HG02610 (cell line): ENCODE results near the gene KIAA2012.
"Not testable (repeated sequence)": the region's sequence is repeated elsewhere in the genome, so short reads cannot be mapped to it uniquely, and the experiment has no call there.

Experiments
- ATAC-seq: cut with Tn5 transposase; IDR thresholded peaks from one replicate; pipeline ENCODE4 v1.9.1; 2021; ENCODE audit warnings: mild to moderate bottlenecking, moderate library complexity; ENCODE audit not compliant: unreplicated experiment

KIAA2012 gene

DNA sequence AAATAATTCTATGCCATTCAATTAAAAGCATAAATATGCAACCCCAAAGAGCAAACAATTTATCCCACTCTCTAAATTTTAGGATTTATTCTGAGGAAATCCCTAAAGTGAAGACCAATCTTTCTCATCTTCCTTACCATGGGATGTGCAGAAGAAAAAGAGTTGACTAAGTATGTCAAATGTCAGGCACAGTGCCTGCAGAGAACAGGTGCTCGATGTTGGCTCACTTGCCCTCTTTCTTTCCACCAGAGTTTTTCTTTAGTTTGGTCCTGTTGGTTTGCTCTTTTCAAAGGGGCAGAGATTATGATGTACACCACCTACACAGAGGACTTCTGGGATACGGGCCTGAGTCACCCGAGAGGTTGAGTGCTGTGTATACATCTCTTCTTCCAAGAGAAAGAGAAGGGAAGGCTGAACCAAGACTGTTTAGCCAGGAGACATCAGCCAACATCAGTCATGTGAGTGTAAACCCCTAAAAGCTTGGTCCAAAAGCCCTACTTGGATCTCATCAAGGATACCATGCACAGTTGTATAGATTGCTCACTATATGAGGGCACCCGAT, 113.7 kb downstream of the KIAA2012 start:
- no peak for ATAC-seq

DNA sequence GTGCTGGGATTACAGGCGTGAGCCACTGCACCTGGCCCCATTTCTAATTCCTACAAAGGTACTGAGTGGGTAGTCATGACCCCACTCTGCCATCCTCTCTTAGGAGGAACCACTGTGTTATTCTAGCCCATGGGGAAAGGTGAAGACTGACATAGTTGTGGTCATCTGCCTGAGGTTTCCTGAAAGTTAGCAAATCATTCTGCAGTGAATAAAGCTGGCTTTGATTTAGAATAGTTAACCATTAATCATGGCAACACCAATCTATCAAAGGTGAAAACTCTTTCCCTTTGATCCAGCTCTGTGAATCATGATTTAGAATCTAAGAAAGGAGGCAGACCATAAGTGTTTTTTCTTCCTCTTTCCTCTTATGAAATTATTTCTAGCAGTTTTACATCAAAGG, 114.5 kb downstream of the KIAA2012 start:
- ATAC-seq: no peak

DNA sequence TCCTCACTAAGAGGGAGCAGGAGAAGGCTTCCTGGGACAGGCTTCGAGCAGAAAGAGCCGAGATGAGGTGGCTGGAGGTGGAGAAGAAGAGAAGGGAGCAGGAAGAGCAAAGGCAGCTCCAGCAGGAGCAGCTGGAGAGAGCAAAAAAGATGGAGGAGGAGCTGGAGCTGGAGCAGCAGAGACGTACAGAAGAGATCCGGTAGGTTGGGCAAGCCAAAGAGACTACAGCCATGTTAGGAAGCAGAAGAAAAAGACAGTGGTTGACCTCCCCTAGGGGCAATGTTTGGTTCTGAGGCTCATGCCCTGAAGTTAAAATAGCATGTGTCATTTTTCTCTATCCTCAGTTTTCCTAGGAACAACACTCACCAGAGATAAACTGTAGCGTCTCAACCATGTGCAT, 120.2 kb downstream of the KIAA2012 start:
- ATAC-seq: no peak

DNA sequence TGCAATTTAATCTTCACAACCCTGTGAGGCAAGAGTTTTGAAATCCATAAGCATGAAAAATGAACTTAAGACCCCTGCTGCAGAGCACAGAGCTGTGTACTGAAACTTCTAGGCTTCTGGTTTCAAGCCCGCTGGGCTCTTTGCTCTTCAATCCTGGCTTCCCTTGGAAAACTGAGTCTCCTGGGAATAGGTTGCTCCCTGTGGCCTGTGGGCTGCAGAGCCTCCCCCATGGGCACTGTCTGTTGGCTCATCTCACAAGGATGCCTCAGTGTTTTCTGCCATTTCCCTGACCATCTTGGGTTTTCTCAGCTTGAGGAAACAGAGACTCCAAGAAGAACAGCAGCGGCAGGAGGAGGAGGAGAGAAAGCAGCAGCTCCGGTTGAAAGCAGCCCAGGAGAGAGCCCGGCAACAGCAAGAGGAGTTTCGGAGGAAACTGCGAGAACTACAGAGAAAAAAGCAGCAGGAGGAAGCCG, 120.9 kb downstream of the KIAA2012 start:
- ATAC-seq: no peak

DNA sequence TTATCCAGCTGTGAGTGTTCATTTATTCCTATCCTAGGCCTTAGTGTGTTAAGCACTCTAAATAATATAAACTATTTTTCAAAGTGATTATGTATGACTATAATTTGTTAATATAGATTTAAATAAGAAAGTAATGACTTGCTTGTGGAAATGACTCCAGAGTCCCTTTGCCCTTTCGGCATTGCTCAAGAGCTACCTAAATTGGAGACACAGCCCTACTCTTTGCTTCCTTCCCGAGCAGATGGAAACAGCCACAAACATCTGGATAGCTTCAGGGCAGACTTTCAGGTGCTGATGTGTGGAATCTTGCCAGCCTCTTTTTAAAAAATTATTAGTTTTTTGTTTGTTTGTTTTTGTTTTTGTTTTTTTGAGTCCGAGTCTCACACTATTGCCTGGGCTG, 121.4 kb downstream of the KIAA2012 start:
- ATAC-seq: no peak

DNA sequence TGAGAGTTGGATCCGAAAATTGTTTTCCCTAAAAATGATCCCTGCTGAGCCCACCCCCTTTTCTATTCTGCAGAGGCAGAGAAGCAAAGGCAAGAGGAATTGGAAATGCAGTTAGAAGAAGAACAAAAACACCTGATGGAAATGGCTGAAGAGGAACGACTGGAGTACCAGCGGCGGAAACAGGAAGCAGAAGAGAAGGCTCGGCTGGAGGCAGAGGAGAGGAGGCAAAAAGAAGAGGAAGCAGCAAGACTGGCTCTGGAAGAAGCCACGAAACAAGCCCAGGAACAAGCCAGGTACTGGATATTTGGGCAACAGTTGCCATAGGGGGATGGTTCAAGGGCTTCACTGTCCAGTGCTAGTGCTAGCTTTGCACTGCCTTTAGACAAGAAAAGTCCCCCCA, 123.7 kb downstream of the KIAA2012 start:
- ATAC-seq: no peak

DNA sequence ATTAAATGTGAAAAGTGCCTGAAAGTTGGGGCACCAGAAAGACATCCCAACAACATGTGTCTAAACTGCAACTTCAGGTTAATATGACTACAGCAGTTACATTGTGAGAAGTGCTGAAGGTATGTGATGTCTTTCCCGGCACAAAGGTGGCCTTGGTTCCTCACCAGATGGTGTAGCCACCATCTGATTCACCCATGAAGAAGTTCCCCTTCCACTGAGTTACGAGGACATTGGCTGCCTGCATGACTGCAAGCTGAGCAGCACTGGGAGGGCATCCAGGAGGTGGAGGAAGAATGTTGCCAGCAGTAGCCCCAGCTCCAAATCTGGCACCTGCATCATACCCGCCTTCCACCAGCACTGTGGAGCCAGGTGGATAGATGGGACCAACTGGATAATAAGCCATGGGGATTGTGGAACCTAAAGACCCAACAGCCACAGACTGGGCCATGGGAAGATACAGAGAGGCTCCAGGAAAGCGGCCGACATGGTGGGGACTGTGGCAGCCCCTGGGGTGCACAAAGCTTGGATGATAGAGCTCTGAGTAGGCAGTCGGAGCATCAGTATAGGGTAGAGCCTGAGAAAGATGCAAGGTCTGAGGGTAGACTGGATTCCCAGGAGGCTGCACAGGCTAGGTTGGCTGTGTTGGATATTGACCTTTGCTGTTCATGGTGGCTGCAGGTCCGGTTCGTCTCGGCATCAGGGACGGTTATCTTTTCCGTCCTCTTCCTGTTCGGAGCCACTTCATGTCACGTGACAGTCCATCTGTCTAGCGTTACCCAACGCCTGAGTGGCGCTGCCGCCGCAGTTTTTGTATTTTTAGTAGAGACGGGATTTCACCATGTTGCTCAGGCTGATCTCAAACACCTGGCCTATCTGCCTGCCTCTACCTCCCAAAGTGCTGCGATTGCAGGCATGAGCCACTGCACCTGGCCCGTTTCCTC, 128.4 kb downstream of the KIAA2012 start:
- ATAC-seq: no peak

DNA sequence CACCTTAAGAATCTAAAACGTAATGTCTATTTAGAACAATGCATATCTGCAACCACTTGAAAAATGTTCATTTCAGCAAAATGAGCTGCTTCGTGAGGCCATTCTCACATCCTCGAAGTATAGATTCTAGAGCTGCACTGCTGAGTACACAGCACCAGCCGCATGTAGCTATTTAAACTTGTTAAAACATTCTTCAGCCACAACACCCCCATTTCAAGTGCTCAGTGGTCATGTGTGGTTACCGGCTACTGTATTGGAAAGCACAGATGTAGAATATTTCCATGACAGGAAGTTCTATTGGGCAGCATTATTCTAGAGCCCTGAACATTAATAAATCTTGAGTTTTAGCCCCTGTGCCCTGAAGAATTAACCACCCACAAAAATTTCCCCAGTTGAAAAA, 130.3 kb downstream of the KIAA2012 start:
- ATAC-seq: no peak

DNA sequence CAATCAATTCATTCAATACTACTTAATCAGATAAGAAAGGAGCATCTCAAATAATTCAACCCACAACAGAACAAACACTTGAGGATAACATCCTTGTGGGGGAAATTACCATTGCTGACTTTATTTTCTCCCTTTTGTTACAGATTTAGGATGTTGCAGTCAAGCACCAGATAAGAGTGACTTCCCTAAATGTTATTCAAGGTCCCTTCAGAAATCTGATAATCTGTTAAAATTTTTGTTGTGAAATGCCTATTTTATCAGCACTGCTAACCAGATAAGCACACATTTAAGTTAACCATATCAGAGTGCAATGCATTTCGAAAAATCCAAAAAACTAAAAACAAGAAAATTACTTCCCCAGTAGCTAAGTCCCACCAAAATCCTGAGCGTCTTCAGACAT, 131.8 kb downstream of the KIAA2012 start:
- no peak for ATAC-seq

DNA sequence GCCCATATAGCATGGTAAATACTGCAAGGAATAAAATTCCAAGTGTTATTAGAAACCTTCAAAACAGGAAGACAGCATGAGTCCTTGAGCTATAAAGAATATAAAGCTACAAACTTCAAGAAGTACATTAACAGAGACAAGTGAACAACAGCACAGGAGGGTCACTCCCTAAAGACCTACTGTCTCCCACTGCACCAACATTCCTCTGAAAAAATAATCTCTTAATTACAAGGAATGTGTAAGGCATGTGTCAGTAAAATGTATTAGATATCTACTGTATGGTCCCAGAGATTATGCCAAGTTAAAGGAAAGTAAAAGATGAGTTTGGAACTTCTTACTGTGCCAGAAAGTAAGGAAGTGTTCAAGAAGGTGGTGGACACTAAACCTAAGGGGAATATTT, 135.5 kb downstream of the KIAA2012 start:
- no peak for ATAC-seq

DNA sequence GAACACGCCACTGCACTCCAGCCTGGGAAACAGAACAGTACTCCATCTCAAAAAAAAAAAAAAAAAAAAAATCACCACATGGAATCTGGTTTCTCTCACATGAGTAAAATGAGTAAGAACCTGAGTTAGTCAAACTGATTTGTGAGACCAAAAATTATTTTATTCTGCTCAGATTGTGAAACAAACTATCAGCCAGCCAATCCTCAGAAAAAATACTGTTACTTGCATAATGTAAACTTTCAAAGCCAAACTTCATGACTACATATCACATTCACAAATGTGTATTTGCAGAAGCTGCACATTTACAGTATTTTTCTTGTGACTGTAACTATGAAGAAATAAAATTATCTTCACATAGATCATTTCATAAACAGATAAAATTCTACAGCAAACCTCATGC, 142.1 kb downstream of the KIAA2012 start:
- ATAC-seq: no peak

DNA sequence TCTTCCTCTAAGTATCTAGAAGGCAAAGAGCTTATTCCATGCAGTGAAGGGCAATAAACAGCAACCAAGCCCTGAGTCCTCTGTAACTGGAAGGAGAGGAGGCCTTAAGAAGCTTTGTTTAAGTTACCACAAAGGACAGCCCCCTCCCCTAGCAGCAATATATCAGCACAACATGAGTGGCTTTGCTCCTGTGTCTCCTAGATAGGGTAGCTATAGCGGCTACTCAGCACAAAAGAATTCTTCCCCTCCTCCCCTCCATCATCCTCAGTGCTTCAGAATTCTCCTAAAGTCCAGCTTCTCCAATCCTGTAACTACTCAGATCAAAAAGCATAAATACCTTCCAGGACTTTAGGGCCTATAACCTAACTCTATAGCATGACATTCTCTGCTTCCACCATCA, 148.8 kb downstream of the KIAA2012 start:
- ATAC-seq: no peak

DNA sequence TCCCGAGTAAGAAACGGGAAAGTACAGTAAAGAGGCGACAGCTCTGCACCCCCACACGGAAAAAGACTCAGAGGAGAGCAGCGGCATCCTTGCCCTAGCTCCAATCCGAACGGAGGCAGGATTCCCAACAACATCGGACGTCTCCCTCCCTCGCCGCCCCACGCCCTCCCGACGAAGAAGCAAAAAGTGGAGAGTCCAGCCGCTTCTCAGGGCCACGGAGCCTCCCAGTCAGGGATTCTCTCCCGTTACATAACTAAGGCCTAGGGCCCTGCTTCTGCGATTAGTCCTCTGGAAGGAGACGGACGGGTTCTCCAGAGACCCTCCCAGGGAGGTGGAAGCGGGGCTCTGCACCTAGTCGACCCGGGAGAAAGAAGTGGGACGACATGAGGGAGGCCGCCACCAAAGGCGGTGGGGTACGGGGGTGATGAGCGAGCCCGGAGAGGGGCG, 164.8 kb downstream of the KIAA2012 start:
- peak; percentile 41 for ATAC-seq

DNA sequence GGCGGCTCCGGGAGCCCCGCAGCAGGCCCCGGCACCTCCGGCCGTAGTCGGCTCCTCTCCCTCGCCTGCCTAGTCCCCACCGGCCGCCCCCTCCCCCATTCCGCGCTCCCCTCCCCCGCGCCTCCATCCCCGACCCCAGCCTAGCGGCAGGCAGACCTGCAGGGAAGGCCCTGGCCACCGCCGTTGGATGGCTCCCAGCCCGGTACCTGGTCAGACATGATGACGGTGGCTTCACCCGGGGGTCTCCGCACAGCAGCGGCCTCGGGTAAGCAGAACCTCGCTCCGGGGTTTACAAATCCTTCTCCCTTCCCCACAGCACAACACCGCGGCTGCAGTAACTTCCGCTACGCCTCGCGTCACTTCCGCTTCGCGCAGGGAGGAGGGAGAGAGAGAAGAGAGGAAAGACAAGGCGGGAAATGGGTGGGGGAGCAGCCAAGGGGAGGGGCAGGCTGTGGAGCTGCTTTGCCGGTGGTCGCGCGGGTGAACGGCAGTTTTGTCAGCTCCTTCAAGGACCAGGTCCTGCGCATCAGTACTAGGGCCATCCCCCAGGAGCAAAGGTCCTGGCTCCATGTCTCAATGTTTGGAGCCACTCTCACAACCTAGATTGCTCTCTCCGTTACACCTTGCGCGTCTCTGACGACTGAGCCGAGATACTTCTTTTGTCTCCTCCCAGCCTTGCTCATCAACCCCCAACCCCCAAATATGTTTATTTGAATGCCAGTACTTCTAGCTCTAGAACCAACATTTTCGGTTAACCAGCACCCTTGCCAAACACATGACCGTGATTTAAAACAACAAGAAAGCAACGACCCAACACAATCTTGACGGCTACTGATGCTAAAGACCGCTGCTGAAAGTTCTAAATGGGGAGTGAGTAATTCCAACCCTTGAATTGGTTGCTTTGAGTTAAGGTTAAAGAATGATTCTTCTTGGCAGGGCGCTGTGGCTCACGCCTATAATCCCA, 165.5 kb downstream of the KIAA2012 start, which contains the start of gene SUMO1:
TSS of gene SUMO1 (minus strand) at position 364 of the 964 bp plus-strand sequence. CDS start at position 218, 146 bp downstream.
- peak; percentile 95 for ATAC-seq

DNA sequence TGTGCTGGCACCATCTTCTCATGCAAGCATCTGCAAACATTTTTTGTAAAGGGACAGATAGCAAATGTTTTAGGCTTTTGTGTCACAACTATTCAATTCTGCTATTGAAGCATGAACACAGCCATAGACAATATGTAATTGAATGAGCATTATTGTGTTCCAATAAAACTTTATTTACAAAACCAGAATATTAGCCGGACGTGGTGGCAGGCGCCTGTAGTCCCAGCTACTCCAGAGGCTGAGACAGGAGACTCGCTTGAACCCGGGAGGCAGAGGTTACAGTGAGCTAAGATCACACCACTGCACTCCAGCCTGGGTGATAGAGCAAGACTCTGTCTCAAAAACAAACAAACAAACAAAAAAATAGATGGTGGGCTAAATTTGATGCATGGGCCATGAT, 174.7 kb downstream of the KIAA2012 start:
- ATAC-seq: not testable (repeated sequence)

DNA sequence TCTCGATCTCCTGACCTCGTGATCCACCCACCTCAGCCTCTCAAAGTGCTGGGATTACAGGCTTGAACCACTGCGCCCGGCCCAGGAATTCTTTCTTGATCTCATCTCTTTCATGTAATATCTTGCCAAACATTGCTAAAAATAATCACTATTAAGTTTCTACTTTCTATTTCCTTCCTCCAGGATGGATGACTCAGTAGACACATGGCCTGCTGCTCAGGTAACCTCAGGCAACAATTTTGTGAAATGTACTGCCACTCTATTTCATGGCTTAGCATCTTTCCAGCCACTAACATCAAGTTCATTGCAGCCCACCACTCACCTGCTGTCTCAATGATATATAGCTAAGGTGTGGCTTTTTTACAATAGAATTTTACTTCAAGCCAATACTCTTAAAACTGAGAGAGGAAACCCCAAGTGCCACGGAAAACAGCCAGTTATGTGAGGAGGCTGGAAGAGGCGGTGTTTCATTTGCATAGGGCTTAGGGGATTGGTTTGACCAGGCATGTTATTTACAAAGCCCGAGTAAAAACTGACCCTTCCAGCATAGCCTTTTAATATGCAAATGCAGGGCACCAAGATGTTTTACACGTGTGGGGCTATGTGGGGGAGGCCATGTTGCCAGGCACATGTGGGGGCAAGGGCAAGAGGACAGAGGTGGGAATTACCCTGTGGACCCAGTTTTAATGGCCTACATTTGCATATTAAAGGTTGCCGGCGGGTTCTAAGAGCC, 176.6 kb downstream of the KIAA2012 start:
- no peak for ATAC-seq

DNA sequence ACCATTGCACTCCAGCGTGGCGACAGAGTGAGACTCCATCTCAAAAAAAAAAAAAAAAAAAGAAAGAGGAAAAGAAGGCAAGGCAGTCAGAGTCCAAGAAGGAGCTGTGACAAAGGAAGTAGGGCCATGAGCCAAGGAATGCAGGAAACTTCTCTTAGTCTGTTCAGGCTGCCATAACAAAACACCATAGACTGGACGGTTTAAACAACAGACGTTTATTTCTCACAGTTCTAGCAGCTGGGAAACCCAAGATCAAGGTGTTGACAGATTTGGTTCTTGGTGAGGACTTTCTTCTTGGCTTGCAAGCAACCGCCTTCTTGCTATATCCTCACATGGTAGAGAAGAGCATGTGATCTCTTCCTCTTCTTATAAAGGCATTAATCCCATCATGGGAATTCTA, 178.4 kb downstream of the KIAA2012 start:
- ATAC-seq: no peak
